ENCODE measurements around the gene FTO.

DNA sequence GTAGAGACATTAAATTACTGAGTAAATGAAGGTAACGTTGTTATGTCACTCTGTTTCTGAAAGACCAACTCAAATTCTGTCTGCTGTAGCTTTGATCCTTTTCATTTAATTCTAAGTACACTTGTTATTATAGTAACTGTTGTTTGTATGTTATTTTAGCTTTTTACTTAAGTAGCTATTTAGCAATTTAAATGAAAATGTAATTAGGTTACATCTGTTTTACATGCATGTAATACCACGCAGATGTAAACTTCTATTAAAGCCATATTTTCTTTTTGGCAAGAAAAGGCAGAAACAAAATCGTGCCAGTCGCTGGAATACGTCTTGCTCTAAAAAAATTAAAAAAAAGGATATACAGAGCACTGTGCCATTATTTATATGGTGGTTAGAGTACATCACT is 282.8 kb downstream of the FTO start:
- TF ChIP-seq, protein P1, sequence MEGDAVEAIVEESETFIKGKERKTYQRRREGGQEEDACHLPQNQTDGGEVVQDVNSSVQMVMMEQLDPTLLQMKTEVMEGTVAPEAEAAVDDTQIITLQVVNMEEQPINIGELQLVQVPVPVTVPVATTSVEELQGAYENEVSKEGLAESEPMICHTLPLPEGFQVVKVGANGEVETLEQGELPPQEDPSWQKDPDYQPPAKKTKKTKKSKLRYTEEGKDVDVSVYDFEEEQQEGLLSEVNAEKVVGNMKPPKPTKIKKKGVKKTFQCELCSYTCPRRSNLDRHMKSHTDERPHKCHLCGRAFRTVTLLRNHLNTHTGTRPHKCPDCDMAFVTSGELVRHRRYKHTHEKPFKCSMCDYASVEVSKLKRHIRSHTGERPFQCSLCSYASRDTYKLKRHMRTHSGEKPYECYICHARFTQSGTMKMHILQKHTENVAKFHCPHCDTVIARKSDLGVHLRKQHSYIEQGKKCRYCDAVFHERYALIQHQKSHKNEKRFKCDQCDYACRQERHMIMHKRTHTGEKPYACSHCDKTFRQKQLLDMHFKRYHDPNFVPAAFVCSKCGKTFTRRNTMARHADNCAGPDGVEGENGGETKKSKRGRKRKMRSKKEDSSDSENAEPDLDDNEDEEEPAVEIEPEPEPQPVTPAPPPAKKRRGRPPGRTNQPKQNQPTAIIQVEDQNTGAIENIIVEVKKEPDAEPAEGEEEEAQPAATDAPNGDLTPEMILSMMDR (conservative IDR thresholded peaks at IDR 0.05): no peak
- no peak for TF ChIP-seq ZFX (IDR thresholded peaks at IDR 0.05)
